GM11168 (cell line): Measurements from ENCODE around the gene CEP128.

Experiments used
- in situ Hi-C: fragments of 300-500 bp; cut with MboI; formaldehyde crosslinking; loops from one replicate; pipeline ENCODE4 v1.12.0; 2022; ENCODE audit warnings: low sequenced_read_pairs; ENCODE audit not compliant: unreplicated experiment

Gene CEP128

GRCh38 chr14:80941241-80942185 is at the start of gene CEP128:
Gene CEP128 (minus strand): TSS chr14:80941738.
- in situ Hi-C loops = no loop called here

GRCh38 chr14:80988735-80989429 is 47.3 kb upstream of the CEP128 start:
- in situ Hi-C loops = loop anchor here (25.0 kb wide), 1 partner anchor 473 kb away; no protein-coding TSS in a partner anchor

GRCh38 chr14:80988192-80988591 is 46.7 kb upstream of the CEP128 start:
- in situ Hi-C loops = loop anchor here (25.0 kb wide), 1 partner anchor 474 kb away; no protein-coding TSS in a partner anchor

GRCh38 chr14:80987235-80988032 is 45.9 kb upstream of the CEP128 start:
- in situ Hi-C loops = loop anchor here (25.0 kb wide), 1 partner anchor 475 kb away; no protein-coding TSS in a partner anchor

GRCh38 chr14:80982711-80983110 is 41.2 kb upstream of the CEP128 start:
- in situ Hi-C loops = loop anchor here (5.0 to 25.0 kb wide), 2 partner anchors 35 to 480 kb away; no protein-coding TSS in a partner anchor

GRCh38 chr14:80981673-80982072 is 40.1 kb upstream of the CEP128 start:
- in situ Hi-C loops = loop anchor here (5.0 to 25.0 kb wide), 2 partner anchors 34 to 481 kb away; no protein-coding TSS in a partner anchor

- in situ Hi-C loops = loop anchor here (5.0 to 25.0 kb wide), 2 partner anchors 34 to 481 kb away; no protein-coding TSS in a partner anchor
Observed at GRCh38 chr14:80981156-80981555, 39.6 kb upstream of the CEP128 start.

- in situ Hi-C loops = loop anchor here (5.0 to 25.0 kb wide), 2 partner anchors 33 to 482 kb away; no protein-coding TSS in a partner anchor
Observed at GRCh38 chr14:80979951-80980350, 38.4 kb upstream of the CEP128 start.

GRCh38 chr14:80978403-80978802 is 36.9 kb upstream of the CEP128 start:
- in situ Hi-C loops = loop anchor here (25.0 kb wide), 1 partner anchor 484 kb away; no protein-coding TSS in a partner anchor

GRCh38 chr14:80977221-80977620 is 35.7 kb upstream of the CEP128 start:
- in situ Hi-C loops = loop anchor here (25.0 kb wide), 1 partner anchor 485 kb away; no protein-coding TSS in a partner anchor

- in situ Hi-C loops = loop anchor here (25.0 kb wide), 1 partner anchor 488 kb away; no protein-coding TSS in a partner anchor
Observed at GRCh38 chr14:80974679-80975078, 33.1 kb upstream of the CEP128 start.

GRCh38 chr14:80973931-80974641 is 32.5 kb upstream of the CEP128 start:
- in situ Hi-C loops = no loop called here

GRCh38 chr14:80965037-80965436 is 23.5 kb upstream of the CEP128 start:
- in situ Hi-C loops = no loop called here

- in situ Hi-C loops = no loop called here
Observed at GRCh38 chr14:80959496-80959895, 18.0 kb upstream of the CEP128 start.

- in situ Hi-C loops = no loop called here
Observed at GRCh38 chr14:80958939-80959338, 17.4 kb upstream of the CEP128 start.

GRCh38 chr14:80958226-80958625 is 16.7 kb upstream of the CEP128 start:
- in situ Hi-C loops = no loop called here

- in situ Hi-C loops = no loop called here
Observed at GRCh38 chr14:80957613-80958012, 16.1 kb upstream of the CEP128 start.

- in situ Hi-C loops = no loop called here
Observed at GRCh38 chr14:80956922-80957321, 15.4 kb upstream of the CEP128 start.

GRCh38 chr14:80956102-80956501 is 14.6 kb upstream of the CEP128 start:
- in situ Hi-C loops = no loop called here
